Bronchial epithelial cell (primary cell): ENCODE results near the gene CD164L2. TPM values are rescaled to one million over a fixed set of nuclear protein-coding genes. Genes with fewer than 3 reads are reported as not detected.

Experiments
- DNase-seq: peaks from one replicate; pipeline ENCODE4 v3.0.0-alpha.2; 2010; ENCODE audit warnings: low read depth
- FAIRE-seq: peaks from 2 replicates; lab custom pipeline; 2011; peaks lifted over from hg19 to GRCh38; lab: Jason Lieb, UNC
- H3K27me3 ChIP-seq: 2 replicates; pipeline ENCODE4 v1.5.1; 2011; ENCODE audit warnings: low read length; ENCODE audit not compliant: control insufficient read depth, insufficient read depth
- H3K36me3 ChIP-seq: 2 replicates; pipeline ENCODE4 v1.5.1; 2011; ENCODE audit warnings: low read length; ENCODE audit not compliant: control insufficient read depth, insufficient read depth
- H3K4me3 ChIP-seq: 2 replicates; pipeline ENCODE4 v1.5.1; 2011; ENCODE audit warnings: mild to moderate bottlenecking, low read depth, low read length, control low read depth
- total RNA-seq: library from RNA; depleted of rRNA; stranded (reverse); fragments of >200 nt; gene quantifications from 2 replicates; pipeline ENCODE4 v1.2.1, GENCODE V29; 2014
- TF ChIP-seq, protein P1 (sequence below): IDR thresholded peaks from 2 replicates; pipeline ENCODE4 v1.5.1; 2011; ENCODE audit warnings: mild to moderate bottlenecking, moderate library complexity, low read length, control low read depth, inconsistent platforms; ENCODE audit not compliant: insufficient read depth, severe bottlenecking

The CD164L2 gene
- total RNA-seq, 1 donor from 2014 or later = 1.1 TPM

DNA sequence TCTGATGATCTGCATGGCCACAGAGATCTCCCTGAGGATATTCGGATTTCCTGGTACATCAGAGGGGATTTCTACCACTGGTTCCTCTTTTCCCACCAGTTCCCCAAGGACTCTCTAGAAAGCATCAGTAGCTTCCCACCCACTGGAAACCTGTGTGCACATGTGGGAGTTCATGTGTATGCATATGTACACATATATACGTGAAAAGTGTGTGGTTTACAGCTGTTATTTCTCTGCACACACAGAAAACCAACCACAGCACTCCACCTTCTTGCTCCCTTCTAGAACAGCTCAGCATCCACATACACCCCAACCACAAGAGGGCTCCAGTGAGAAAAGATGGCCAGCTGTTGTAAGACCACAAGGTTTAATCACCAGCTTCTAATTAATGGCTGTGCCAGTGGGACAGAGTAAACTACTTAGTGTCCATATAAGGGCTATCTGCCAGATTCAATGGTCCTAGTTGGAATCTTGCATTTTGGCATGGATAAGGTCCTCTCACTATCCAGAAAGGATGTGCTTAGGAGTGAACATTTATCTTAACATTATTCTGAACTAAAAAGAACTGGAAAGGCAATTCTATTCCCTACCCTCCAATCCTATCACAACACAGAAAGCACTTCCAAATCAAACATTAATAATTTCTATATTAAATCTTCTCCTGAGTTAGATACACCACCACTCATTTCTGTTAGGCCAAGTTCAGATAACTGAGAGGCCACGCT lies 33.4 kb upstream of the CD164L2 start:
- Histone ChIP-seq H3K27me3 (no peaks in the 10 kb centered on the region), H3K36me3 (peaks cover 30% of the 10 kb centered on the region), H3K4me3 (no peak overlapping the region)
- FAIRE-seq (peak; percentile 75), DNase-seq (peak; percentile 76)
- TF ChIP-seq, protein P1, sequence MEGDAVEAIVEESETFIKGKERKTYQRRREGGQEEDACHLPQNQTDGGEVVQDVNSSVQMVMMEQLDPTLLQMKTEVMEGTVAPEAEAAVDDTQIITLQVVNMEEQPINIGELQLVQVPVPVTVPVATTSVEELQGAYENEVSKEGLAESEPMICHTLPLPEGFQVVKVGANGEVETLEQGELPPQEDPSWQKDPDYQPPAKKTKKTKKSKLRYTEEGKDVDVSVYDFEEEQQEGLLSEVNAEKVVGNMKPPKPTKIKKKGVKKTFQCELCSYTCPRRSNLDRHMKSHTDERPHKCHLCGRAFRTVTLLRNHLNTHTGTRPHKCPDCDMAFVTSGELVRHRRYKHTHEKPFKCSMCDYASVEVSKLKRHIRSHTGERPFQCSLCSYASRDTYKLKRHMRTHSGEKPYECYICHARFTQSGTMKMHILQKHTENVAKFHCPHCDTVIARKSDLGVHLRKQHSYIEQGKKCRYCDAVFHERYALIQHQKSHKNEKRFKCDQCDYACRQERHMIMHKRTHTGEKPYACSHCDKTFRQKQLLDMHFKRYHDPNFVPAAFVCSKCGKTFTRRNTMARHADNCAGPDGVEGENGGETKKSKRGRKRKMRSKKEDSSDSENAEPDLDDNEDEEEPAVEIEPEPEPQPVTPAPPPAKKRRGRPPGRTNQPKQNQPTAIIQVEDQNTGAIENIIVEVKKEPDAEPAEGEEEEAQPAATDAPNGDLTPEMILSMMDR = peak; percentile 70

DNA sequence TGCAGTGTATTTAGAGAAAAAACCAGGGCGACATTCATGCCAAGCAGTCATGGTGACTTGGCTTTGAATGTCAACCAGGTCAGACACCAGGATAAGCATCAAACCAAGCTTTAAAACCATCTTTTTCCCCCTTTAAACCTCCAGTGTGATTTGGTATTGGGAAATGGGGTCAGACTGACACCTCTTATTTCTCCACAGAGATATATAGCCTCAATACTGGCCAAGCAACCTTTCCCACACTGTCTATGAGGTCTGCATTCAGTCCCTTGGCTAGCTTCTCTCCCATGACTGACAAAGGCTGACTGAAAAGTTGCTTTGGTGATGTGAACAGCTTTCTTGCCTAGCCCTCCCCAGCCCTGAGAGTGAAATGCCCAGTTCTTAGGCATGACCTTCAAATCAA lies 31.0 kb upstream of the CD164L2 start:
- Histone ChIP-seq H3K36me3 (peaks cover 42% of the 10 kb centered on the region), H3K27me3 (no peaks in the 10 kb centered on the region), H3K4me3 (no peak overlapping the region)
- DNase-seq (no peak), FAIRE-seq (no peak)
- TF ChIP-seq, protein P1 = no peak

DNA sequence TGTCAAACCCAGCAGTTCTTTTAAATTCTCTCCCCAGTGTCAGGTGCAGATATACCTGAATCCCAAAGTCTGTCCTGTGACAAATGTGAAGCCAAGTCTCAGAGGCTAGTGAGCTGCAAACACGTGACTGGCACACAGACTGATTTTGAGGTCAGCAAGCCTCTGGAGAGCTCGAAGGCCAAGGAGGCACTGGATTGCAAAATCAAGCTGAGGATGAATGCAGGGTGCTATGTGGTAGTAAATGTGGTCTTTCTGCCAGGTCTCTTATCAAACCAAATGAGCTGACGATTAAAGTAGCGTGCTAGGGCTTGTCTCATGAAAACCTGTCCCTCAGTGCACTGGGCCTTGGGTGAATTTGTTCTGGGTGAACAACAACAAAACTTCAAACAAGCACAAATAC lies 29.9 kb upstream of the CD164L2 start:
- TF ChIP-seq, protein P1 = no peak
- Histone ChIP-seq H3K27me3 (no peaks in the 10 kb centered on the region), H3K36me3 (peaks cover 48% of the 10 kb centered on the region), H3K4me3 (no peak overlapping the region)
- DNase-seq = peak; percentile 77
- FAIRE-seq = no peak

DNA sequence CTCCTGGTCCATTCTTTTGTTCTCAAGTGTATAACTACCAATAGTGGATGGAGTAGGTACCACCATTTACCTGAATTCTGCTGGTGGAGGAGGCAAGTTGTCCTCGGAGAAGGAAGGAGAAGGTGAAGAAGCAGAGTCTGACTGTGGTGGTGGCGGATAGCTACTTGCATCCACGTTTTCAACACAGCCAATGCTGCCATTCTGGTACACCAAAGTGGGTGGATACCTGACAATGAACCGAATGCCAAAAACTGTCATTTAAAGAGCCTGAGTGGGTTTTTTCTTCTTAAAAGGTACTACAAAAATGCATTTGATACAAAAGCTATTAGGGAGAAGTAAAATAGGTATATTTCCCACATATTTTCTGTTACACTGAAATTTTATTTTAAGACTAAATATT lies 29.4 kb upstream of the CD164L2 start:
- Histone ChIP-seq H3K27me3 (no peaks in the 10 kb centered on the region), H3K4me3 (no peak overlapping the region), H3K36me3 (peaks cover 50% of the 10 kb centered on the region)
- FAIRE-seq (no peak), DNase-seq (no peak)
- TF ChIP-seq, protein P1 = no peak

DNA sequence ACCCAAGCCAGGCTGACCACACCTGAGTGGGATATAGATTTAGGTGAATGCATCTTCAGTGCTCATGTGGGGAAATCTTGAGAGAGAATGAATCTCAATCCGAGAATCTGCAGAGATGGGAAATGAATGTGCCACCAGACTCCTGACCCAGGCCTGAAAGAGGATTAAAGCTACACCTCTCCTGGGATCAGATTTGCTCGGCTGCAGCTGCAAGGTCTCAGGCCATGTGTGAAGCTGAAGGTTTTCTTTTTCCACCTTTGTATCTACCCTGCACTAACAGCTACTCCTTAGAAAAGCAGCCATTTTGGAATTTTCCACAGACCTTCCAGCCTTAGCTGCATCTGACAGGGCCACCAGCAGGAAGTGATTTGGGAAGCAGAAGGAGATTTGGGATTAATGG lies 27.6 kb upstream of the CD164L2 start:
- H3K36me3 ChIP-seq = peaks cover 47% of the 10 kb centered on the region
- peak; percentile 68 for FAIRE-seq
- no peaks in the 10 kb centered on the region for H3K27me3 ChIP-seq
- no peak overlapping the region for H3K4me3 ChIP-seq
- no peak for DNase-seq
- TF ChIP-seq, protein P1 = no peak

DNA sequence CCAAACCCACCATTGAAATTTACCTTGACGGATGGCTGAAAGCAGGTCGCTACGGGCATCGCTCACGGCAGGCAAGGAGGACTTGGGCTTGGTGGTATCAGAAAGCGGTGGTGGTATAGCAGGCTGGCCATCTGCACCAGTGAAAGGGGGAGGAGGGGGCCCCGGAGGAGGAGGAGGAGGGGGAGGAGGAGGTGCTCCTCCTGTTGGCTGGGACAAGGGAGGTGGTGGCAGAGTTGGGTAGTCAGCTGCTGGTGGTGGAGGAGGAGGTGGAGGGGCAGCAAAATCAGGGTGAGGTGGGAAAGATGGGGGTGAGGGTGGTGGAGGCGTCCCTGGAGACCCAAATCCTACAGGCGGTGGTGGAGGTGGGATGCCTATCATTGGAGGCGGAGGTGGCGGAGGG lies 26.5 kb upstream of the CD164L2 start:
- no peaks in the 10 kb centered on the region for H3K27me3 ChIP-seq
- FAIRE-seq (no peak), DNase-seq (no peak)
- H3K36me3 ChIP-seq = peaks cover 41% of the 10 kb centered on the region
- TF ChIP-seq, protein P1 = no peak
- H3K4me3 ChIP-seq = no peak overlapping the region
